Esophagus mucosa (tissue), 1 donor: ENCODE results near the gene GATA2. TPM values are rescaled to one million over a fixed set of nuclear protein-coding genes. Genes with fewer than 3 reads are reported as not detected.

Source experiments
- ATAC-seq: fragments of 200-7000 bp; cut with Tn5 transposase; one replicate; pipeline ENCODE4 v1.9.1; 2020
- total RNA-seq: library from RNA; stranded (reverse); gene quantifications from one replicate; pipeline ENCODE4 v1.2.4, GENCODE V29; 2023
- donor health status: DM: yes; HTN: yes; CAD: no.

Gene GATA2
- total RNA-seq, 1 donor from 2014 or later = 1.1 TPM

DNA sequence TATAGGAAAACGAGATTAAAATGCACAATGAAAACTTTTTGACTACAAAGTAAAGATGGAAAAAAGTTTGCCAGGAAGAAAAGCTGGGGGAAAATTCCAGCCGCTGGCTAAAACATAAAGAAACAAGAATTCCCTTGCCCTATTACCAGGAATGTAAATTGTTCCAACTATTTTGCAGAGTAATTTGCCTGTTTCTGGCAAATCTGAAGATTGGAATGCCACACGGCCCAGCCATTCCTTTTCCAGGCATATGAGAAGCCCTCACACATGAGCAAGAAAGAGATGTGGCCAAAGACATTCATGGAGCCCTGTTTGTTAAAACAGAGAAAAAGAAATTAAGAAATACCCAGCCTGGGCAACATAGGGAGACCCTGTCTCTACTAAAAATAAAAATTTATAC, 8.4 kb upstream of the GATA2 start:
- no peak for ATAC-seq

DNA sequence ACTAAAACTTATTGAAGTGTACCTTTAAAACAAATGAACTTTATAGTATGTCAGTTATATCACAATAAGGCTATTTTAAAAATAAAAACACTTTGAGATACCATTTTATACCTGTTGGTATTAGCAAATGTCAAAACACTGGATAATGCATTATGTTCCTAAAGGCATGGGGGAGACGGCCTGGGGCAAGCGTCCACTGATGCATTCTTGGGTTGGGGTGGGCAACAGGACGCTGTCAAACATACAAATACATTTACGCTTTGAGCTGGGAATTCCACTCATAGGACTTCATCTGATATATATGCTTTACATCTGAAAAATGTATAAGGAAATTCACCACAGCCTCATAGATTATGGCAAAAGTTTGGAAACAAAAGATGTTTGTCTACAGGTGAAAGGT, 7.6 kb upstream of the GATA2 start:
- ATAC-seq = no peak

DNA sequence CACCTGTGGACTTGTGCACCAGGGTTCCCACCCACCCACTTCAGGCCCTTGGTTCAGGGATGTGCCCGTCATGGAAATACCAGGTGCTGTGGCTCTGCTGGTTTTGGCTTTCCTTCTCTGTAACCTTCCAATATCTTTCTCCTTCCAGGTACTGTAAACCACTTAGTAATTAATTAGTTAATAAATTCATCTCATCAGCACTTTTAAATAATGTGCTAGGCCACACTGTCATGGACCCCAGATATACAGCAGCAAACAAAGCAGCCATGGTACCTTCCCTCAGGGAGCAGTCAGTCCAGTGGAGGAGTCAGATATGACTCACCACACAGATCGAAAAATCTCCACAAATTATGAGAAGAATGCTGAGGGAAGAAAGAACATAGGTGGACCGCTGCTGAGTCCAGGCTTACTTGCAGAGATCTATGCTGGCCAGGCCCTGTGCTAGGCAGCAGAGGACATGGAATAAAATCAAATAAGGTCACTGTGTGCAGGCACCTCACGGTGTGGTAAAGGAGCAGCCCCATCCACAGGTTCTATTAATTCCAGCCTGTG, 6.8 kb upstream of the GATA2 start:
- ATAC-seq = no peak

DNA sequence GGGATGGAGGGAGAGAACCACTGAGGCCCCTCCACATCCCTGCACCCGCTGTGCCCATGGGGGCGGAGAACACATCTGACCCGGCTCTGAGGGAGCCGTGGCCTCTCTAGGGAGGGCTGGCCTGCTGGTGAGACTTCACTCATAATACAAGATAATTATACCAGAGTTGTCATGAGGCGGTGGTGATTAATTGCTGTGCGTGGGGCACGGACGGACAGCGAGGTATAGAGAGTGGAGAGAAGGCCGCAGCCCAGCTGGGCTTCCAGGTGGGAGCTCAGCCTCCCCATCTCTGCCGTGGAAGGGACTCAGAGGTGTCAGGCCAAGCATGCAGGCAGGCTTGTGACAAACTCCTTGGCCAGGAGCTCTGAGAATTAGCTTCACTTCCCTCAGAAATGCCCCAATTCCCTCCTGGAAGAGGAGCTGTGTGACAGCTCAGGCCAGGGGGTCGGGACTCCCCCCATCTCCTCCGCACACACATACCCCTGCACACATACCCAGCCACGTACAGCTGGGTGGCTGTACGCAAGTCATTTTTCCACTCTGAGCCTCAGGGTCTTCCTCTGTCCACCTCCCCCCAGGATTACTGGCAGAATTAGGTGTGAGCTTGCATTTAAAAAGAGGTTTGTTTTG, 6.0 kb upstream of the GATA2 start:
- no peak for ATAC-seq

DNA sequence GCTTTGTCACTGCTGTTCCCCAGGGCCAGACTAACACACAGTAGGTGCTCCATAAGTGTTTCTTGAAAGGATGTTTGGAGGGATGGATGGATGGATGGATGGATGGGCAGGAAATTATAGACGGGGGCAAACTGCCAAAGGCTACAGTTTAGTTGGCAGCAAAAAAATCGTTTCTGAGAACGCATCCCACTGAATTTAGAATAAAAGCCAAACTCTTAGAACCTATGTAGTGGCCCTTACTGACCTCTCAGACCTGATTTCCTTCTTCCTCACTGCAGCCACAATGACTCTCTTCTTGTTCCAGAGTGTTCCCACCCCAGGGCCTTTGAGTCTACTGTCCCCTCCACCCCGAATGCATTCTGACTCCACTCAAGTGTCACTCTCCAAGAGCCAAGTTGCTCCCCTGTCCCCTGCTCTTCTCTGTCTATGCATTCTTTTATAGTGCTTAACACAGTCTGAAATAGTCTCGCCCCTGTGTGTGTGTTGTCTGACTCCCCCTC, 5.2 kb upstream of the GATA2 start:
- ATAC-seq = no peak

DNA sequence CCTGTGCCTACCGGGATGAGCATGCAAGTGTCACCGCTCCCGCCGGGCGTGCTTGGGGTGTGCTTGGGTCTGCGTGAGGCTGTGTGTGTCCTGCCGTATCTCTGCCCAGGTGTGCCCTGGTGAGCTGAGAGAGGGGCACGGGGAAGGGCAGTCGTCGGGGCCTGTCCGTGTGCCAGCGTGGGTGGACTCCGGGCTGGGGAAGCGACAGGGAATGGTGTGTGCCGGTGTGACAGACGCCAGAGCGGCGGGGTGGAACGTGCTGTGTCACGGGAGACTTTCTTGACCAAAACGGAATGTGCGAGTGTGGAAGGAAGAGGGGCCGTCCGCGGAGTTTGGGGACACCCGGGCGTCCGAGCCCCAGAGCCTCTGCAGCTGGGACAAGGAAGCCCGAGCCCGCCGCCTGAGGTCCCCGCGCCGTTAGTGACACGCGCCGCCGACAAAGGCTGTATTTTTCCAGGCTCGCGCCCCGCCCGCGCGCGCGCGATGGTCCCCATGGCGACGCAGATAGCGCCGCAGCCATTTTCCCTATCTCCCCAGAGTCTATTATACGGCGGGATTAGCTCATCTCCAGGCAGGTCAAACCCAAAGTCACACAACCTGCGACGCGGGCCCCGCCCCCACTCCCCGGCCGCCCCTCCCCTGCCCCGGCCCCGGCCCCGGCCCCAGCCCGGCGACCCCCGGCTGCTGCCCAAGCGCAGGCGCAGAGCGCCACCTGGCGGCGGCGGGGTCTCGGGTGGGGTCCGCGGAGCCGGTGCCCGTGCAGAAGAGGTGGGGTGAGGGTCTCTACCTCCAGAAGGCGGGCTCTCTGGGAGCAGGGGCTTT, 4.5 kb upstream of the GATA2 start:
- peak; percentile 15 for ATAC-seq

DNA sequence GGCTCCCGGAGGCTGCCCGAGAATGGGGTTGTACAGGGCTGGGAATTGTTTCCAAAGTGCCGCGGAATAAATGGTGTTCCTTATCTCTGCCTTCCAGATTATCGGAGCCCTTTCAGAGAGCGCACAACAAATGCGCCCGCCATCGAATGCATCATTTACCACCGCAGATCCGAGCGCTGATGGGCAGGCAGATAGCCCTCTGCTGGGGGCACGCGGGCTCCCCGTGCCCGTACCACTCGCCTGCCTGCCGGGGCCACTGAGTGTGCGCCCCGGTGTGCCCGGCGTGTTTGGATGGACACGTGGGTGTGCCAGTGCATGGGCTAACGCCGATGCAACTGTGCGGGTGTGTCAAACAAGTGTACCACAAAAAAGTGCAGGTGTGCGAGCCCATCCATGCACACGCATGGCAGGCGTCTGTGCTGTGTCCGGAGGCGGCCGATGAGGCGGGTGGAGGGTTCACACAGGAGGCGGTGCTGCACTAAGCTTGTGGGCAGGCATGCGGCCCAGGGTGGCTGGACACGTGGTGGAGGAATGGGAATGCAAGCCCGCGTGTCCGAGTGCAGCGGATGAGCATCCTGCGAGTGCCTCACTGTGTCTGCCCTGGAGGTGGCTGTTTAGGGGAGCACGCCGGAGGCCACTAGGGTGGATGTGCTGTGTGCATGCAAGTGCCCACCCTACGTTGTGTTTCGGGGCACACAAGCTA, 3.8 kb upstream of the GATA2 start:
- peak; percentile 4 for ATAC-seq

DNA sequence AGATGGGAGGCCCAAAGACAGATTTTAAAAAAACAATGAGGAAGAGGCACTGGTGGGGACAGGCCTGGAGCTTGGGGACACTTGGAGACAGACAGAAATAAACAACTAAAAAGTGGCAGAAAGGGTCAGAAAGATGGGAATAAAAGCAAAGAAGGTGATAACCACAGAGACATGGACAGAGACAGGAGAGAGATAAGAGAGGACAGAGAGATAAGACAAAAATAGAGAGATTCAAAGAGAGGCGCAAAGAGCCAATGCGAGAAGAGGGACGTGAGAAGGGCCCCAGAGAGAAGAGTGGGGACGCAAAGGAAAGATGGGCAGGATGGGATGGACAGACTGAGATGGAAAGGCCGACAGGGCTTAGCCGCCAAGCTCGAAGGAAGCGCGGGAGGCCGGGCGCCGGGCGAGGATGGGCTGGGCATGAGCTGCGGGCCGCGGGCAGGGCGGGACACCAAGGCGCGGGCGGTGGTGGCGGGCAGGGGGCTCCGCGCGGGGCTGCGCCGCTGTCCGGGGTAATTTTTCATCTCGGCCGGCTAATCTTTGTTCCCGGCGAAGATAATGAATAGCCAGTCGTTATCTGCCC, 3.1 kb upstream of the GATA2 start:
- ATAC-seq = no peak

DNA sequence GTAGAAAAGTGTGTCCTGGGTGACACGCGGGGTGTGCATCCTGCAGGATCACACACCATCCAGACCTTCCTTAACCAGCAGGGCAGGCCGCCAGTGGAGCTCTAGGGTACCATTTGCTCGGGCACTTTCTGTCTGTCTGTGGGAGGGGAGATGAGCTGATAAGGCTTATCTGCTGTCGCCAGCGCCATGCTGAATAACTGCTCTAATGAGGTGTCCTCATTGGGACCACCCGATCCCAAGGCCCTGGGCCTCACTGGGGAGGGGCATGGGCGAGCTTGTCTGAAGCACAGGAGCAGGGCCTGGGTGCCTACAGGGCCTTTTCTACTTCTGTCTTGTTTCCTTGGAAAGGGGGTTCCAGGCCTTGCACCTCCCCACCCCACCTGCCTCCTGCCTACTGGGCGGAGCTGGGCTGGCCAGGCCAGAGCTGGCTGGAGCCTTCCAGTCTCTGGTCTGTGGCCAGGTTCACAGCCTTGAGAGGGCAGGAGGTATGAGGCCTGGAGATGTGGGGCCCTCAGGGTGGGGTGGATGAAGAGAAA, 2.5 kb upstream of the GATA2 start:
- no peak for ATAC-seq

DNA sequence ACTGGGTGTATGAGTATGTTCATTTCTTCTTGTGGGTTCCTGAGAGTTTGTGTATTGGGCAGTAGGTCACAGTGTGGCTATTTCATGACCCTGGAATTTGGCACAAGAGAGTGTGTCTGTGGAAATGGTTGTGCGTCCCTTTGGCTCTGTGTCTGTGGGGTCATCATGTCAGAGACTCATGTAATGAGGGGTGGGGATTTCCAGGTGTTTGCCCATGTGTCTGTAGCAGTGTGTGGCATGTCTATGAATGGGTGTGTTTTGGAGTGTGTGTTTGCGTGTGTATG, 1.3 kb upstream of the GATA2 start:
- no peak for ATAC-seq

DNA sequence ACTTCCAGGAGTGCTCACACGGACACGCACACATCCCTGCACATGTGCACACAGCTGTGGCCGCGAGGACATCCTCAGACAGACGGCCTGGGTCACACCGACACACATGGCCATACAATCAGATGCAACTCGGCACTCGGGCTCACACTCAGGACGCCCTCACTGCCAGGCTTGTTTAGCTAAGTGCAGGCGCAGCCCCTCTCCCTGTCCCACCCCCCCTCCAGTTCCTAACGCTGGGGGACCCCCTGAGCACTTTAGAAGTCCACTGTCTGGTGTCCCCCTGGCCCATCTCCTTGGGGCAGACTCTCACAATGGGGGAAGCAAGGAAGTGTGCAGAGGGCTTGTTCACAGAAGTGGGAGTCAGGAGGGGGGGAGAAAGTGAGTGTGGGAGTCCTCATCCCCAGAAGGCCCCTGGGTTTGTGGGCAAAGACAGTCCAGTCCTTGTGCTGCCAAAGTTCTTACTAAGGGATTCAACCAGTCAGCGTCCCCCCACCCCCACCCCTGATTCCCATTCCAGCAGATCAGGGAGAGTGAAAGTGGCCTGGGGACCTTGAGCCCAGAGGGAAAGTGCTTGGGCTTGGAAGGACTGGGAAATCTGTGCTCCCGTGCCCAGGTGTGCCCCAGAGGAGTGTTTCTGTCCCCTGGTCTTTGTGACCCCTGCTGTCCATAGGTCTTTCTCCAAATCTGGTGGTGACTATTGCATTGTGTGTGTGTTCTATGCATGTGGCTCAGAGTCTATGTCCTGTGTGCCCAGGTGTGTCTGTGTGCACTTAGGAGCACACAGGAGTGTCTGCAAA, 767 bp upstream of the GATA2 start:
- ATAC-seq = no peak

DNA sequence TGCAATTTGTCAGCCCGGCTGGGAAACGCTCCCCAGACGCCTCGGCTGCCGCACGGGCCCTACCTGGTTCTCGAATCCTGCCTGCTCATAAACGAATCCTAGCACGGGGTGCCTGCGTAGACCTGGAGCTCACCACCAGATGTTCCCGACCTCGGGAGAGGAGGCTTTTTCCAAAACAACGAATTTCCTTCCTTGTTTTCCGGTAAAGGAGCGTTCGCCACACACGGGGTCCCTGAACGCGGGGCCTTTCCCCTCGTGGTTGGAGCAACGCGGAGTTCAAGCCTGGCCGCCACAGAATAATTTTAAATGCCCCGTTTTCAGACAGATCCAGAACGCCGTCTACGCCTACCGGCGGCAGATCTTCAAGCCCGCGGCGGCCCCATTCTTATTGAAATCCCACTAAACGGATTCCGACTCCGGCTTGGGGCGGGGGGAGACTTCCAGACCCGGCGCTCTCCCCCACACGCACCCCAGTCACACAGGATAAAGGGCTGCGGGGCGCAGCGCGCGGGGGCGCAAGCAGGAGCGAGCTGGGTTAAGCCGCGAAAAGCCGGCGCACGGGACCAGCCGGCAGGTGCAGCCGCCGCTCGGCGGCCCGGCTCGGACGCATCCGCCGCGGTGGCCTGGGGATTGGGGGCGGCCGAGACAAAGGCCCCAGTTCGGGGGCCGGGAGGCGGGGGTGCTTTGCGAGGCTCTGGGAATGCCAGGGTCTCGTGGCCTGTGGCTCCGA, 895 bp downstream of the GATA2 start:
- ATAC-seq = no peak

DNA sequence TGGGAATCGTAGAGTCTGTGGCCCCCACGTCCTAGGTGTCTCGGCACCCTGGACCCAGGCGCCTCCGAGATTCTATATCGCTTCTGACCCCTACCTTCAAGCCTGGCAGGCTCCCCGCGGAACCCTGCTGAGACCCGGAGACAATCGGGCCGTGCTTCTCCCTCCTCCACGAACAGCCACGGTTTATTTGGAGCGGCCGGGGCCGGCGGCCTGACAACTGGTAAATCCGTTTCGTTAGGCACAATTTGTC, 1.4 kb downstream of the GATA2 start:
- no peak for ATAC-seq

DNA sequence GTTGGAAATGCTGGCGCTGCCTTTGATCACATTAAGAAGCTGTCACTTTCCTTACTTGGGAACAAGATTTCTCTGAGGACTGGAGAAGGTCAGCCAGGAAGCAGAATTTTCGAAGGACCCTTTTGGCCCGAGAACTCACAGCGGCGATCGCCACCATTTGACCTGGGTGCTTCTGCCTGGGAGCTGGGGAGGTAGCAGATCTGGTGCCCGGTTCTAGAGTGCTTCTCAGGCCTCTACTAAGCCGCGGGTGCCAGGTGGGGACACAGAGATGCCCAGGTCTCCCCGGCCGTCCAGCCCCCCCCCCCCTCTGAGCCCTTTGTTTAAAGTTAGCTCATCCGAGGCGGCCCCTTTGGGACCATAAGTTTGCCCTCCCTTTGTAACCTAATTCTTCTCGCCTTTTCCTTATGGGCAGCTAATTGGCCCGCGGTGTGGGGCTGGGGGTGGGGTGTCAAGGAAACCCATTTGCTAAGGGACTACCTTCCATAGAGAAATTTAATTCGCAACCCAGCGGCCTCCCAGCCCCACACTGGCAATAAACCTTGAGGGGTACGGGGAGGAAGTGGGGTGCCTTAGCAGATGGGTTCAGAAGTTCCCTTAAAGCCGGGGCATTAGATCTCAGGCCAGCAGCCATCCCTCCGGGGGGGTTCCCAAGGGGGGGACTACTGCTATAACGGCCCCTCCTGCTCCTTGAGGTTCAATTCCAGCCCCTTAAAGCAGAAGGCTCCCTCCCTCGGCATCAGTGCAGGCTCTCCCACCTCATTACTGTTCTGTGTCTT, 1.9 kb downstream of the GATA2 start:
- no peak for ATAC-seq

DNA sequence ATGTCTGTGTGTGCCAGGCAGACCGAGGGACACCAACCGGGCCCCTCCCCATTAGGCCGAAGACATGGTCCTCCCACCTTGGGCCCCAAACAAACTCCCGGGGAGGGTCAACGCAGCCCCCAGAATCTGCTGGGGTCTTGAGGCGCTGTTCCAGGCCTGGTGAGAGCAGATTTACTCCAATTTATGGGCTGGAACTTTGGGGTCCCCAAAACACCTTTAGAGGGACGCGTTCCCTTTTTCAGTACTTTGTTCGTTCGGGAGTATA, 2.4 kb downstream of the GATA2 start:
- ATAC-seq = no peak

DNA sequence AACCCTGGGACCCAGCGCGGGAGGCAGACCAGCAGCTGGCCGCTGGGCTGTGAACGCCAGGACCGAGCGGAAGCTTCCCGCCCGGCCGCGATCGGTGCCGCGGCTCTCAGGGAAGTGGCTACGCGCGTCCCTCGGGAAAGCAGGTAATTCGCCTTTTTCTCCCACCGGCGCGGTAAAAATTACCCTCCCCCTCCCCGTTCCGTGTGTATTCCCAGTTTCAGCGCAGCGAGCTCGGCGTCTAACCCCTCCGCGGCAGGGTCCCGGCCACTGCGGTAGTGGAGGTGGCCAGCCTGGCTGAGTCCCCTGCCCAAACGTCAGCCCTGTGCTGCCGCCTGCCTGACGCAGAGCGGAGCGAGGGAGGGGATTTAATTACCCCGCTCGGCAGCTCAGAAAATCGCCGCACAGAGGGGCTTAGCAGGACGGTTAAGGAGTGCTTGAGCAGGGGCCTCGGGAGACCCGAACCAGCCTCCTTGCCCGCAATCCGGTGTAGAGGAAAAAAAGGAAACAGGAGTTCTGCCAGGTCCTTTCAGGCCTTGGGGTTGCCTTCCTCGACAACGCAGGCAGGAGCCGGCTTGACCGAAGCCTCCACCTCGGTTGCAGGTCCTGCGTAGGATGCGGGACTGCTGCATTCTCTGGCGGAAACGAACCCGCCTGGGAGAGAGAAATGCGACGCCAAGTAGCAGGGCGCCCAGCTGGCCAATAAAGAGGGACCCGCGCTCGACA, 2.9 kb downstream of the GATA2 start:
- ATAC-seq = no peak

DNA sequence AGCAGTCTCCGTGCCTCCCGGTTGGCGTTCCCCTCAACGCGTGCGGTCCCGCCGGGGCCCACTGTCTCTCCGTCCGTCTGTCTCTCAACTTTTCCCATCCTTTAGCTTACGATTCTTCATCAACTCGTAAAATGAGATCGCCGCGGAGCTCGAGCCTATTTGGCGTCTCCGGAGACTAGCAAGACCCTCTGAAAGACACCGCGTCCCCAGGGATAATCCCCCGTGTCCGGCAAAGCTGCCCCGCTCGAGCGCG, 3.4 kb downstream of the GATA2 start:
- ATAC-seq = no peak

DNA sequence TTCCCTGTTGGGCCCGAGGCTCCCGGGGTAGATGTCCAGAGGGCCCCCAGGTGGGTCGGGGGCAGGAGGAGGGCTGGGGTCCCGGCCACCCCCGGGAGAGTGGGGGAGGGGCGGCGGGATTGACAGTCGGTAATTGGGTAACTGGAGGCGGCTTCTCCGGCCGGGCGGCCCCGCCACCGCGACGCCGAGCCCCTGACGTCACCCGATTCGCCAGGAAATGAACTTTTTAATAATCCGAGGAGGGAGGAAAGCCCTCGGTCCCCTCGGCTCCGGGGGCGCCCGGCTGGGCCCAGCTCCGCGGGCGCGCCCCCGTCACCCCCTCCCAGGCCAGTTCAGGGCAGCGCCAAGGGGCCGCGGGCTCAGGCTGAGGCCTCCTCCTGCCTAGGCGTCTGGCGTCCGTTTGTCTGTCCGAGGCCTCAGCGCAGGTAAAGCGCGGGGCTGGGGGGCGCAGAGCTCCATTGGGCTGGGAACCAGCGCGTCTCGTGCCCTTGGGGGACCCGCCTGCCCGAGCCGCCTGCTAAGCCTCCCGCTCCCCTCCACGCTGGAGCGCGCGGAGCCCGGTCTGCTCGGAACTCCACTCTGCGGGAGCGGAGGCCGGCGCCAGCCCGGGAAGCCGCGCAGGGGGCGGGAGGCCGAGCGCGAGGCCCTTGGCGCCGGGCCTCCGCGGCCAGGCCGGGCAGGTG, 3.9 kb downstream of the GATA2 start:
- ATAC-seq = peak; percentile 11

DNA sequence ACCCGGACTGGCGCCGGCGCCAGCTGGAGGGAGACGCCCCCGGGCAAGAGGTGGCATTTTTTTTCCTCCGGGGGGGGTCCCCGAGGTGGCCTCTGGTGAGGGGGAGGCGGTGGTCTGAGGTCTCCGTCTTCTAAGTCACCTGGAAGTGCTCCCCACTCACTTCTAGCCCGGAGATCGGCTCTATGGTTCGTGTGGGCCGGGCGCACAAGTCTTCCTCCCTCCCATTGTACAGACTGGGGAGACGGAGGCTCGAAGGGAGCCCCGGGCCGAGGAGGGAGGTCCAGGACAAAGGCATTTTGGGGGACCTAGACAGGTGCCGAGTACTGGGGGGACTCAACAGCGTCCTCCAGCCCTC, 4.4 kb downstream of the GATA2 start:
- ATAC-seq = peak; percentile 7
